Caco-2 (cell line): ENCODE measurements around the gene C1QTNF8. TPM values are rescaled to one million over a fixed set of nuclear protein-coding genes. Genes with fewer than 3 reads are reported as not detected.

ENCODE experiments used
- BruUV-seq: library from RNA; stranded (reverse); fragments of 400-500 nt; replicated peaks from 2 replicates; lab custom pipeline; 2021; lab: Mats Ljungman, UMichigan
- CTCF ChIA-PET: fragments of 300-600 bp; sonication (Branson Sonifier 250); formaldehyde crosslinking; loops from one replicate; lab custom pipeline; 2022; ENCODE audit warnings: antibody characterized with exemption; lab: Charles Lee
- POLR2A ChIA-PET: fragments of 300-600 bp; sonication (Branson Sonifier 250); formaldehyde crosslinking; loops from one replicate; lab custom pipeline; 2022; ENCODE audit warnings: antibody characterized with exemption; lab: Charles Lee
- DNase-seq, 2 experiments: peaks; one replicate each; pipeline versions ENCODE4 v3.0.0 to v3.0.0-alpha.2; 2020 to 2022
- H3K27me3 ChIP-seq: replicated peaks from 2 replicates; pipeline ENCODE4 v1.6.0; 2011; ENCODE audit warnings: low read length; ENCODE audit not compliant: control insufficient read depth, insufficient read depth
- H3K36me3 ChIP-seq: 2 replicates; pipeline ENCODE4 v1.5.1; 2011; ENCODE audit warnings: low read length; ENCODE audit not compliant: control insufficient read depth, insufficient read depth
- H3K4me1 ChIP-seq: fragments of 250-450 bp; sonication (Bioruptor Pico); 2 replicates; pipeline ENCODE4 v1.5.1; 2020; ENCODE audit warnings: mild to moderate bottlenecking
- H3K4me3 ChIP-seq: 2 replicates; pipeline ENCODE4 v1.5.1; 2011; ENCODE audit warnings: low read depth, mild to moderate bottlenecking, control low read depth, low read length
- H3K9me3 ChIP-seq: fragments of 250-450 bp; sonication (Bioruptor Pico); 2 replicates; pipeline ENCODE4 v1.5.1; 2020; ENCODE audit warnings: mild to moderate bottlenecking, moderate library complexity
- H3K27ac Mint-ChIP-seq: one replicate; pipeline ENCODE4 v1.8.0; 2022; ENCODE audit warnings: mixed read lengths; ENCODE audit not compliant: unreplicated experiment
- H3K27me3 Mint-ChIP-seq: one replicate; pipeline ENCODE4 v1.8.0; 2022; ENCODE audit warnings: mixed read lengths; ENCODE audit not compliant: insufficient read depth, unreplicated experiment
- H3K36me3 Mint-ChIP-seq: one replicate; pipeline ENCODE4 v1.8.0; 2022; ENCODE audit warnings: mild to moderate bottlenecking, mixed read lengths; ENCODE audit not compliant: insufficient read depth, unreplicated experiment
- H3K4me1 Mint-ChIP-seq: one replicate; pipeline ENCODE4 v1.8.0; 2022; ENCODE audit warnings: low read depth, mixed read lengths; ENCODE audit not compliant: unreplicated experiment
- H3K4me3 Mint-ChIP-seq: one replicate; pipeline ENCODE4 v1.8.0; 2022; ENCODE audit warnings: mild to moderate bottlenecking, moderate library complexity, mixed read lengths; ENCODE audit not compliant: unreplicated experiment
- H3K9me3 Mint-ChIP-seq: one replicate; pipeline ENCODE4 v1.8.0; 2022; ENCODE audit warnings: mixed read lengths; ENCODE audit not compliant: unreplicated experiment
- intact Hi-C: fragments of 100-400 bp; cut with micrococcal nuclease; formaldehyde crosslinking; loops from one replicate; pipeline ENCODE4 v1.10.0; 2022; ENCODE audit not compliant: unreplicated experiment
- total RNA-seq: library from RNA; stranded (reverse); gene quantifications from 2 replicates; pipeline ENCODE4 v1.2.3, GENCODE V29; 2022
- TF ChIP-seq, protein P1 (sequence below), 2 experiments: fragments of 200-600 bp in 1 of 2; IDR thresholded peaks; 1 replicate in 1 of 2; 2 replicates in 1 of 2; pipeline versions ENCODE4 v1.5.1 to v1.8.0; 2011 to 2022; ENCODE audit warnings: antibody characterized with exemption in 1 of 2, control low read depth in 1 of 2, inconsistent platforms in 1 of 2, low read depth in 1 of 2, low read length in 1 of 2, mild to moderate bottlenecking in 1 of 2, moderate library complexity in 1 of 2; ENCODE audit not compliant: insufficient read depth in 1 of 2, severe bottlenecking in 1 of 2, unreplicated experiment in 1 of 2

C1QTNF8 gene
- total RNA-seq, 1 experiment from 2014 or later, result not detected

DNA sequence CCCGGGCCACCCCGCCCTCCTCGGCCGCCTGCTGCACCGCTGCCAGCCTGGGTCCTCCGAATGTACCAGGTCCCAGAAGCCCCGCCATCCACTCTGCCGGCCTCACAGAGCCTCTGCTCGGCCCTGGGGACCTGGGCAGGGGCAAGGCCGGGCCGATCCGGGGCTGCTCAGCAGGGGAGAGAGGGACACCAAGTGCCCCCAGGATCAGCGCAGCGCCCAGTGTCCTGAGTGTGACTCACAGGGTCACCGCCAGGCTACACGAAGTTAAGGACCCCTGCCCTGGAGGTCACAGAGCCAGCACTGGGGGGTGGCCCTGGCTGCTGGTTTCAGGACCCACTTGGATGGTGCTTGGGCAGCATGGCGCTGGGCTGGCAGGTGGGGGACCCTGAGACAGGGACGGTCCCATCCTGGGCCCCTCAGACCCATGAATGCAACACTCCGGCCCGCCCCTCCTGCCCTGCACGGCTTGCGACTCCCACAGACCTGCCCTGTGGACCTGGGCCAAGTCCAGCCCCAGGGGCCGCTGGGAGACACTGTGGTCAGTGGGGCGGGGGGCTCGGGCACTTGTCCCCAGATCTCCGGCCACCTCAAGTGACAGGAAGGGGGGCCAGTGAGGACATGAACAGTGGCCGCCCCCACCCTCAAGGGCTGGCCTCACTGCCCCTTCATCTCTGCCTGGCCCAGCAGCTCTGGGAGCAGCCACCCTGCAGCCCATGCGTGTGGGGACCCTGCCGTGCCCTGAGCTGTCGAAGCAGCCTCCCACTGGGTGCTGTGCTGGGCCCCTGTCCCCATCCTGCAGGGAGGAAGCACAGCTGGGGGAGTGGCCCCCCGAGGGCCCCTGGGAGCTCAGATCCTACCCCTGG is 46.7 kb downstream of the C1QTNF8 start:
- Mint-ChIP-seq H3K9me3 (no peaks in the 10 kb centered on the region), H3K27ac (no peak overlapping the region)
- no peak for DNase-seq

DNA sequence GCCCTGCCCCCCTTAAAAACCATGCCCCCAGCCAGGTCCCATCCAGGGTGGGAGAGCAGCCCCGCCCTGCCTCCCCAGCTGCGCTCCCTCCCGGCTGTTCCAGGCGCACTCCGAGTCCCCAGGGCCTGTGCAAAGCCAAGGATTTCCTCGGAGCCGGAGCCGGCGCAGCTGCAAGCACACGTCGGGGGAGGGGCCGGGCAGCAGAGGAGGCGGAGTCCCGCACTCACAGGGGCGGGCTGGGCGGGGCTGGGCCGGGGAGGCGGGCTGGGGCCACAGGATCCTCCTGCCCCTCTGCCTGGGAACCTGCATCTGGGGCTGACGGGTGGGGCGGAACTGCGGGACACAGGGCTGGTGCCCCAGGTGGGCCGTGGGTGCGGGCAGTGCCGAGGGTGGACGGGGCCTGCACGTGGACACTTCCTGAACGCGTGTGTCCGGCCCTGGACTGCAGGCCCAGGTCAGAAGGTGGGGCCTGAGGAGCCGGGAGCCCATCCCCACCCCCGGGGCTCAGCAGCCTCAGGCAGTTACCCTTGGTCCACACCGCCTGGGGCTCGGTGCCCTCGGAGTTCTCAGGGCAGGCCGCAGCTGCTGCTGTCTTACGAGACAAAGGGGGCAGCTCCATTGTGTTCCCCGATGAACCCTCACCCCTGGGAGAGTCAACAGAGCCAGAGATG is 47.5 kb downstream of the C1QTNF8 start:
- CTCF ChIA-PET, result interaction anchor here (1.0 kb wide), 1 partner anchor 9 kb away, joined by 3 read pairs; no protein-coding TSS in a partner anchor
- H3K27me3 Mint-ChIP-seq, result no peaks in the 10 kb centered on the region

More for the DNA sequence above, 46.7 kb downstream of the C1QTNF8 start:
- H3K4me1 ChIP-seq, result peaks cover 5% of the 10 kb centered on the region; the same call in 1 of the 2 replicates
- H3K4me3 ChIP-seq, result no peak overlapping the region
- no peaks in the 10 kb centered on the region for H3K36me3 ChIP-seq
- H3K27me3 ChIP-seq, result no peaks in the 10 kb centered on the region
- TF ChIP-seq, protein P1, sequence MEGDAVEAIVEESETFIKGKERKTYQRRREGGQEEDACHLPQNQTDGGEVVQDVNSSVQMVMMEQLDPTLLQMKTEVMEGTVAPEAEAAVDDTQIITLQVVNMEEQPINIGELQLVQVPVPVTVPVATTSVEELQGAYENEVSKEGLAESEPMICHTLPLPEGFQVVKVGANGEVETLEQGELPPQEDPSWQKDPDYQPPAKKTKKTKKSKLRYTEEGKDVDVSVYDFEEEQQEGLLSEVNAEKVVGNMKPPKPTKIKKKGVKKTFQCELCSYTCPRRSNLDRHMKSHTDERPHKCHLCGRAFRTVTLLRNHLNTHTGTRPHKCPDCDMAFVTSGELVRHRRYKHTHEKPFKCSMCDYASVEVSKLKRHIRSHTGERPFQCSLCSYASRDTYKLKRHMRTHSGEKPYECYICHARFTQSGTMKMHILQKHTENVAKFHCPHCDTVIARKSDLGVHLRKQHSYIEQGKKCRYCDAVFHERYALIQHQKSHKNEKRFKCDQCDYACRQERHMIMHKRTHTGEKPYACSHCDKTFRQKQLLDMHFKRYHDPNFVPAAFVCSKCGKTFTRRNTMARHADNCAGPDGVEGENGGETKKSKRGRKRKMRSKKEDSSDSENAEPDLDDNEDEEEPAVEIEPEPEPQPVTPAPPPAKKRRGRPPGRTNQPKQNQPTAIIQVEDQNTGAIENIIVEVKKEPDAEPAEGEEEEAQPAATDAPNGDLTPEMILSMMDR (IDR thresholded peaks at IDR 0.05; ENCODE audit: insufficient read depth in 1 of 2, low read depth in 1 of 2, low read length in 1 of 2, severe bottlenecking in 1 of 2, unreplicated experiment in 1 of 2), result no peak
- no peaks in the 10 kb centered on the region for H3K36me3 Mint-ChIP-seq
- intact Hi-C loops, result no loop called here
- ChIA-PET CTCF (no interaction called here), POLR2A (no interaction called here)
- H3K4me3 Mint-ChIP-seq, result no peak overlapping the region
- H3K27me3 Mint-ChIP-seq, result no peaks in the 10 kb centered on the region
- BruUV-seq, result no TSS peak
- no peaks in the 10 kb centered on the region for H3K9me3 ChIP-seq
- no peaks in the 10 kb centered on the region for H3K4me1 Mint-ChIP-seq

DNA sequence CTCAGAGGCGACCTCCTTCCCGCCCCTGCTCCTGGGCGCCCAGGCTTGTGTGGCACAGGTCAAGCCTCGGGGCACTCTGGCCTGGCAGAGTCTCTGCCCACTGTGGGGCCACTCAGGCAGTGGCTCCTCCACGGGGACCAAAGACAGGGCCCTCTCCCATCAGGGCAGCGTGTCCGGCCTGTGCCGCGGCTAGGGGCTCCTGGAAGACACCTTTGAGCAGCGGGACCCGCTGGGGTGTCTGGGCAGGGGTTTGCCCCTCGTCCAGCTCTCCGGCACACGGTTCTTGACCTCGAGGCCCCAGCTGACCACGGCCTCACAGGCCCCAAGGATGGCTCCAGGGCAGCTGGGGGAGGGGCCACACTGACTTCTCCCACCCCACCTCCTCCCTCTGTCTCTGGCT is 48.2 kb downstream of the C1QTNF8 start:
- BruUV-seq, result no TSS peak
- no peaks in the 10 kb centered on the region for H3K4me1 Mint-ChIP-seq
- H3K36me3 Mint-ChIP-seq, result no peaks in the 10 kb centered on the region
- no peak overlapping the region for H3K27ac Mint-ChIP-seq
- intact Hi-C loops, result no loop called here
- DNase-seq, result no peak
- no peaks in the 10 kb centered on the region for H3K27me3 Mint-ChIP-seq
- H3K4me3 Mint-ChIP-seq, result no peak overlapping the region
- H3K9me3 Mint-ChIP-seq, result no peaks in the 10 kb centered on the region
- Histone ChIP-seq H3K36me3 (no peaks in the 10 kb centered on the region), H3K9me3 (no peaks in the 10 kb centered on the region), H3K4me1 (peaks cover 5% of the 10 kb centered on the region; the same call in 1 of the 2 replicates), H3K4me3 (no peak overlapping the region), H3K27me3 (no peaks in the 10 kb centered on the region)
- POLR2A ChIA-PET, result no interaction called here
- TF ChIP-seq, protein P1 (IDR thresholded peaks at IDR 0.05; ENCODE audit: insufficient read depth in 1 of 2, low read depth in 1 of 2, low read length in 1 of 2, severe bottlenecking in 1 of 2, unreplicated experiment in 1 of 2), result no peak
- CTCF ChIA-PET, result interaction anchor here (1.0 kb wide), 1 partner anchor 9 kb away, joined by 3 read pairs; no protein-coding TSS in a partner anchor

More for the DNA sequence above, 47.5 kb downstream of the C1QTNF8 start:
- no peaks in the 10 kb centered on the region for H3K9me3 Mint-ChIP-seq
- TF ChIP-seq, protein P1 (IDR thresholded peaks at IDR 0.05; ENCODE audit: insufficient read depth in 1 of 2, low read depth in 1 of 2, low read length in 1 of 2, severe bottlenecking in 1 of 2, unreplicated experiment in 1 of 2), result no peak
- Histone ChIP-seq H3K9me3 (no peaks in the 10 kb centered on the region), H3K4me1 (peaks cover 5% of the 10 kb centered on the region; the same call in 1 of the 2 replicates), H3K4me3 (no peak overlapping the region), H3K36me3 (no peaks in the 10 kb centered on the region), H3K27me3 (no peaks in the 10 kb centered on the region)
- H3K27ac Mint-ChIP-seq, result no peak overlapping the region
- DNase-seq, result no peak
- H3K36me3 Mint-ChIP-seq, result no peaks in the 10 kb centered on the region
- H3K4me3 Mint-ChIP-seq, result no peak overlapping the region
- POLR2A ChIA-PET, result no interaction called here
- no TSS peak for BruUV-seq
- intact Hi-C loops, result no loop called here
- no peaks in the 10 kb centered on the region for H3K4me1 Mint-ChIP-seq
